ENCODE data around the gene ZNF678. TPM values are rescaled to one million over a fixed set of nuclear protein-coding genes. Genes with fewer than 3 reads are reported as not detected.

Gene ZNF678
- total and polyA plus RNA-seq, 2 of the 4 experiments (the other 2 are of a cell fraction): 1.3 to 4.8 TPM

GRCh38 chr1:227673441-227673840, 110.1 kb downstream of the ZNF678 start:
- no peak for DNase-seq
- Histone ChIP-seq H3K18ac (ENCODE audit: low read depth, low read length) (no peak overlapping the region), H3K14ac (replicated peaks; ENCODE audit: low read depth, low read length) (no peak overlapping the region), H2BK15ac (ENCODE audit: low read depth, low read length) (no peak overlapping the region), H2BK20ac (ENCODE audit: low read depth, low read length) (no peak overlapping the region), H2BK5ac (ENCODE audit: low read depth, low read length, poor library complexity, severe bottlenecking) (no peak overlapping the region), H3K4me1 (ENCODE audit: control insufficient read depth, insufficient read depth, low read length) (no peaks in the 10 kb centered on the region), H3K9ac (ENCODE audit: low read depth, low read length) (no peak overlapping the region), H4K91ac (ENCODE audit: insufficient read depth, low read depth, low read length) (no peak overlapping the region), H3K4me3 (ENCODE audit: insufficient read depth, low read depth, low read length) (no peak overlapping the region), H4K20me1 (ENCODE audit: insufficient read depth, low read length) (no peaks in the 10 kb centered on the region), H3K56ac (ENCODE audit: extremely low read depth, insufficient read depth, low read length) (no peak overlapping the region), H3K79me1 (ENCODE audit: low read depth in 1 of 2, low read length in 2 of 2) (no peaks in the 10 kb centered on the region), H3K9me3 (ENCODE audit: control insufficient read depth, insufficient read depth, low read length) (peaks cover 25% of the 10 kb centered on the region), H4K5ac (ENCODE audit: low read depth, low read length) (no peak overlapping the region), H3K4me2 (ENCODE audit: low read depth, low read length) (no peak overlapping the region), H2AK9ac (replicated peaks; ENCODE audit: low read depth, low read length, poor library complexity) (no peak overlapping the region), H3K27ac (ENCODE audit: insufficient read depth, low read length) (no peak overlapping the region), H2AFZ (replicated peaks; ENCODE audit: low read length, poor library complexity) (no peak overlapping the region), H2BK120ac (ENCODE audit: low read depth, low read length) (no peak overlapping the region), H3K9me1 (ENCODE audit: insufficient read depth, low read length) (no peaks in the 10 kb centered on the region), H4K8ac (ENCODE audit: low read depth in 2 of 2, low read length in 2 of 2) (no peak overlapping the region), H3K27me3 (ENCODE audit: control insufficient read depth, insufficient read depth, low read length) (no peaks in the 10 kb centered on the region), H3K23ac (ENCODE audit: low read depth, low read length) (no peak overlapping the region), H3K4ac (ENCODE audit: low read depth, low read length) (no peak overlapping the region), H3K36me3 (ENCODE audit: control insufficient read depth, insufficient read depth, low read length) (no peaks in the 10 kb centered on the region), H2AK5ac (ENCODE audit: low read depth, low read length) (no peak overlapping the region)
- WGBS, 2 experiments (ENCODE audit: extremely low coverage in 2 of 2, insufficient read length in 1 of 2): no CpG with 5 or more reads among the region's 1 CpG
- ChIA-PET POLR2A (ENCODE audit: unreplicated experiment) (no interaction called here), CTCF (no interaction called here)
- BruUV-seq (replicated peaks): no TSS peak
- in situ Hi-C loops (cut with MboI; ENCODE audit: low sequenced_read_pairs) (no loop called here), intact Hi-C loops (cut with micrococcal nuclease) (no loop called here), dilution Hi-C loops (cut with HindIII; ENCODE audit: low sequenced_read_pairs, unreplicated experiment) (no loop called here)
- ATAC-seq (ENCODE audit: low read depth): no peak
- TF ChIP-seq RFX5 (IDR thresholded peaks at IDR 0.05; ENCODE audit: low read depth, low read length): no peak
- no peak for TF ChIP-seq NFE2L2 (IDR thresholded peaks at IDR 0.05; ENCODE audit: low read depth, low read length)
- TF ChIP-seq MXI1 (IDR thresholded peaks at IDR 0.05; ENCODE audit: borderline replicate concordance, low read depth, low read length): no peak
